GM23248 (cell line): Measurements from ENCODE around the gene SAFB2. TPM values are rescaled to one million over a fixed set of nuclear protein-coding genes. Genes with fewer than 3 reads are reported as not detected.

Source experiments
- DNase-seq: peaks from one replicate; pipeline ENCODE4 v3.0.0-alpha.2; 2015
- H2AFZ ChIP-seq: fragments of 200-600 bp; sonication (generic); 2 replicates; pipeline ENCODE4 v1.6.1; 2016; ENCODE audit warnings: antibody characterized with exemption
- H3F3A ChIP-seq: fragments of 200-600 bp; sonication (generic); 2 replicates; pipeline ENCODE4 v1.6.1; 2016; ENCODE audit warnings: mild to moderate bottlenecking, antibody characterized with exemption, mixed run types; ENCODE audit not compliant: insufficient read depth
- H3K27ac ChIP-seq: fragments of 200-600 bp; sonication (generic); 2 replicates; pipeline ENCODE4 v1.5.1; 2016; ENCODE audit warnings: mild to moderate bottlenecking
- H3K27me3 ChIP-seq: fragments of 200-600 bp; sonication (generic); replicated peaks from 2 replicates; pipeline ENCODE4 v1.6.1; 2016; ENCODE audit warnings: mild to moderate bottlenecking; ENCODE audit not compliant: insufficient read depth
- H3K36me3 ChIP-seq: fragments of 200-600 bp; sonication (generic); 2 replicates; pipeline ENCODE4 v1.6.1; 2016; ENCODE audit warnings: low read depth, mild to moderate bottlenecking
- H3K4me1 ChIP-seq: fragments of 200-600 bp; sonication (generic); 2 replicates; pipeline ENCODE4 v1.6.1; 2016; ENCODE audit warnings: mild to moderate bottlenecking; ENCODE audit not compliant: insufficient read depth
- H3K4me2 ChIP-seq: fragments of 200-600 bp; sonication (generic); one replicate; pipeline ENCODE4 v1.6.1; 2016; ENCODE audit warnings: mild to moderate bottlenecking; ENCODE audit not compliant: unreplicated experiment
- H3K4me3 ChIP-seq: fragments of 200-600 bp; sonication (generic); 2 replicates; pipeline ENCODE4 v1.5.1; 2016; ENCODE audit warnings: mild to moderate bottlenecking
- H3K79me2 ChIP-seq: fragments of 200-600 bp; sonication (generic); 2 replicates; pipeline ENCODE4 v1.6.1; 2016; ENCODE audit warnings: mild to moderate bottlenecking; ENCODE audit not compliant: insufficient read depth
- H3K9ac ChIP-seq: fragments of 200-600 bp; sonication (generic); 2 replicates; pipeline ENCODE4 v1.6.1; 2016; ENCODE audit warnings: mild to moderate bottlenecking
- H3K9me2 ChIP-seq: fragments of 200-600 bp; sonication (generic); 2 replicates; pipeline ENCODE4 v1.6.1; 2016; ENCODE audit warnings: mixed run types, mild to moderate bottlenecking, moderate library complexity; ENCODE audit not compliant: insufficient read depth
- H3K9me3 ChIP-seq: fragments of 200-600 bp; sonication (generic); one replicate; pipeline ENCODE4 v1.6.1; 2017; ENCODE audit warnings: low read depth
- H4K20me1 ChIP-seq: fragments of 200-600 bp; sonication (generic); 2 replicates; pipeline ENCODE4 v1.6.0; 2016; ENCODE audit not compliant: insufficient read depth
- EZH2 ChIP-seq: fragments of 200-600 bp; sonication (generic); IDR thresholded peaks from 2 replicates; pipeline ENCODE4 v1.6.1; 2018; ENCODE audit warnings: antibody characterized with exemption, mild to moderate bottlenecking; ENCODE audit not compliant: insufficient read depth, poor library complexity, severe bottlenecking
- EZH2phosphoT487 ChIP-seq: fragments of 200-600 bp; sonication (generic); IDR thresholded peaks from 2 replicates; pipeline ENCODE4 v1.6.1; 2018; ENCODE audit warnings: antibody characterized with exemption, moderate library complexity, mild to moderate bottlenecking, low read depth; ENCODE audit not compliant: insufficient read depth
- WGBS, 2 experiments: methylation state at CpG; one replicate each; pipeline ENCODE4 v1.1.6; 2015 to 2017; ENCODE audit warnings: low lambda C conversion rate in 2 of 2, low coverage in 1 of 2; ENCODE audit errors: missing lambda C conversion rate in 2 of 2; 5-methylcytosine and 5-hydroxymethylcytosine counted together
- in situ Hi-C: fragments of 300-500 bp; cut with MboI; formaldehyde crosslinking; loops from 2 replicates; pipeline ENCODE4 v1.15.0; 2020
- polyA plus RNA-seq: library from polyadenylated mRNA; unstranded; fragments of >200 nt; fragmentation: Nextera tagmentation; extraction: Ambion mirVana; gene quantifications from 2 replicates; pipeline ENCODE4 v1.2.1, GENCODE V29; 2016
- total RNA-seq: library from RNA; depleted of rRNA; stranded (reverse); fragments of >200 nt; shearing (Covaris generic); gene quantifications from 2 replicates; pipeline ENCODE4 v1.2.3, GENCODE V29; 2014

SAFB2 gene
- total and polyA plus RNA-seq, 2 experiments from 2014 or later = 17.6 to 37.2 TPM

DNA sequence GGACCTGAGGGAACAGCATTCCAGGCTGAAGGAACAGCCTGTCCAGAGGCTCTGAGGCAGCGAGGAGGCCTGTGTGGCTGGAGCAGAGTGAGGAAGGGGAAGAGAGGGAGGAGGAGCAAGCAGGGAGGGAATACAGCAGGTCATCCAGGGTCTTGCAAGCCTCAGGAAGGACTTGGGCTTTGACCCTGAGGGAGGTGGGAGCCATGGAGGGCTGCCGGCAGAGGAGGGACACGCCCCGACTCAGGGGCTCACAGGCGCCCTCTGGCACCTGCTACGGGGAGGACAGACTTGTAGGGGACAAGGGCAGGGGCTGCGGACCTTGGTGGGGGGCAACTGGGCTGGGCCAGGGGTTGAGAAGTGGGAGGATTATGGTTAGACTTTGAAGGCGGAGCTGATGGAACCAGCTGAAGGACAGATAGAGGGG, 59.6 kb downstream of the SAFB2 start:
- Histone ChIP-seq H3K4me3 (no peak overlapping the region), H3K9me3 (no peaks in the 10 kb centered on the region), H3F3A (no peaks in the 10 kb centered on the region), H3K79me2 (no peaks in the 10 kb centered on the region), H3K9ac (no peak overlapping the region), H3K27me3 (peaks cover 24% of the 10 kb centered on the region), H4K20me1 (no peaks in the 10 kb centered on the region), H3K36me3 (no peaks in the 10 kb centered on the region), H3K27ac (no peak overlapping the region), H3K4me2 (no peak overlapping the region), H3K9me2 (no peaks in the 10 kb centered on the region), H3K4me1 (no peaks in the 10 kb centered on the region), H2AFZ (no peak overlapping the region)
- TF ChIP-seq EZH2 (no peak), EZH2phosphoT487 (no peak)
- in situ Hi-C loops = no loop called here
- no peak for DNase-seq
- WGBS, 2 experiments = 41 to 63% methylated on average over 5 to 8 of the region's 8 CpGs

DNA sequence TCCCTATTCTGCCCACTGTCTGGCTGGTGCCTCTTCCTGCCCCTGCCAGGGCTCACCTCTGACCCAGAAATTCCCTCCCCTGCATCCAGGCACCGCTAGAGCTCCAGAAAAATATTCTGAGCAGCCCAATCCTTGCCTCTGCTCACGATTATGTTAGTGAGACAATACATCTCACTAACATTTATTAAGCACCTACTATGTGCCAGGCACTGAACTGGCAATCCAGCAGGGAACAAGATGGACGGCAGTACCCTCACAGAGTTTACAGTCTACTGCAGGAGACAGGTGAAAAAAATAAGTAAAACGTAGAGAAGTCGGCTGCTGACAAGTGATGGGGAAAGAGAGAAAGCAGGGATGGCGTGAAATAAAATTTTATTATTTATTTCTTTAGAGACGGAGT, 60.3 kb downstream of the SAFB2 start:
- 64 to 69% methylated on average over 7 of the region's 7 CpGs for WGBS, 2 experiments
- no peak for DNase-seq
- no peak overlapping the region for H3K9ac ChIP-seq
- H3K4me2 ChIP-seq = no peak overlapping the region
- H3K79me2 ChIP-seq = no peaks in the 10 kb centered on the region
- H3K27ac ChIP-seq = no peak overlapping the region
- no peak overlapping the region for H3K4me3 ChIP-seq
- H3F3A ChIP-seq = no peaks in the 10 kb centered on the region
- H3K4me1 ChIP-seq = no peaks in the 10 kb centered on the region
- no peaks in the 10 kb centered on the region for H3K36me3 ChIP-seq
- H2AFZ ChIP-seq = no peak overlapping the region
- in situ Hi-C loops = no loop called here
- no peaks in the 10 kb centered on the region for H4K20me1 ChIP-seq
- TF ChIP-seq EZH2 = no peak
- TF ChIP-seq EZH2phosphoT487 = no peak
- no peaks in the 10 kb centered on the region for H3K9me2 ChIP-seq
- no peaks in the 10 kb centered on the region for H3K9me3 ChIP-seq
- H3K27me3 ChIP-seq = peaks cover 28% of the 10 kb centered on the region

DNA sequence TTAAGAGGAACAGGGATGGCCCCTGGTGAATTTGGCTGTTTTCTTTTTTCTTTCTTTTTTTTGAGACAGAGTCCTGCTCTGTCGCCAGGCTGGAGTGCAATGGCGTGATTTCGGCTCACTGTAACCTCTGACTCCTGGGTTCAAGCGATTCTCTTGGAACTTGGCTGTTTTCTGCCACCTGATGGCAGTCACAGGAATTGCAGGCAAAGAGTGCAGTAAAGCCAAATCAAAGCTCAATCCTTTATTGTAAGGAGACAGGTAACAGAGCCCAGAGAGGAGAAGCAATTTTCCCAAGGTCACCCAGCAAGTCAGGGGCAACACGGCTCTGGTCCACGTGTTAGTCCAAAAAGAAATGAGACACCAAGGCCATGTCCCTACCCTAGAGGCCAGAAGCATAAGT, 61.0 kb downstream of the SAFB2 start:
- no peaks in the 10 kb centered on the region for H3K79me2 ChIP-seq
- H3K9ac ChIP-seq = no peak overlapping the region
- H3K4me2 ChIP-seq = no peak overlapping the region
- no peaks in the 10 kb centered on the region for H3K4me1 ChIP-seq
- no peak overlapping the region for H2AFZ ChIP-seq
- in situ Hi-C loops = no loop called here
- H3K4me3 ChIP-seq = no peak overlapping the region
- no peak for TF ChIP-seq EZH2
- no peak for TF ChIP-seq EZH2phosphoT487
- no peaks in the 10 kb centered on the region for H3K9me2 ChIP-seq
- no peaks in the 10 kb centered on the region for H3K9me3 ChIP-seq
- peaks cover 28% of the 10 kb centered on the region for H3K27me3 ChIP-seq
- no peak for DNase-seq
- WGBS, 2 experiments = 76 to 83% methylated on average over 6 of the region's 6 CpGs
- no peaks in the 10 kb centered on the region for H3K36me3 ChIP-seq
- H3F3A ChIP-seq = no peaks in the 10 kb centered on the region
- H3K27ac ChIP-seq = no peak overlapping the region
- no peaks in the 10 kb centered on the region for H4K20me1 ChIP-seq

DNA sequence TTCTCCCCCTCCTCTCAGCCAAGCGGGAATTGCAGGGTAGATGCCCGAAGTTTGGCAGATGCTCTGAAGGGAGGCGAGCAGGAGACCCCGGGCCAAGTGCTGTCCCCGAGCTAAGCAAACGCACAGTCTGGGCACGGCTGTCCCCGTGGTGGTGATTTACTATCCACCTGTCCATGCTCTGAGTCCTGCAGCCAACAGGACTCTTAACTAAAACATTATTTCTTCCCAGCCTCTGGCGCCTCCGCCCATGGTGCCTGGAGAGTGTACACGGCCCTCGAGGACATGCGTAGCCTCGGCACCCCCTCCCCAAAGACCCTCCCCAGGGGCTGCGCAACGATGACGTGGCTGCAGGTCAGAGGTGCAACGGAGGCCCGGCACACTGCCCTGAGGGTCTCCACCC, 62.4 kb downstream of the SAFB2 start:
- no peaks in the 10 kb centered on the region for H4K20me1 ChIP-seq
- no peaks in the 10 kb centered on the region for H3K4me1 ChIP-seq
- H3F3A ChIP-seq = no peaks in the 10 kb centered on the region
- no peak overlapping the region for H3K27ac ChIP-seq
- no peak overlapping the region for H3K4me3 ChIP-seq
- TF ChIP-seq EZH2phosphoT487 (no peak), EZH2 (no peak)
- peaks cover 22% of the 10 kb centered on the region for H3K27me3 ChIP-seq
- no peak overlapping the region for H3K9ac ChIP-seq
- H3K4me2 ChIP-seq = no peak overlapping the region
- no peaks in the 10 kb centered on the region for H3K79me2 ChIP-seq
- 42 to 43% methylated on average over 17 to 19 of the region's 19 CpGs for WGBS, 2 experiments
- H3K9me3 ChIP-seq = no peaks in the 10 kb centered on the region
- no peak overlapping the region for H2AFZ ChIP-seq
- no peaks in the 10 kb centered on the region for H3K9me2 ChIP-seq
- in situ Hi-C loops = no loop called here
- H3K36me3 ChIP-seq = no peaks in the 10 kb centered on the region
- no peak for DNase-seq

DNA sequence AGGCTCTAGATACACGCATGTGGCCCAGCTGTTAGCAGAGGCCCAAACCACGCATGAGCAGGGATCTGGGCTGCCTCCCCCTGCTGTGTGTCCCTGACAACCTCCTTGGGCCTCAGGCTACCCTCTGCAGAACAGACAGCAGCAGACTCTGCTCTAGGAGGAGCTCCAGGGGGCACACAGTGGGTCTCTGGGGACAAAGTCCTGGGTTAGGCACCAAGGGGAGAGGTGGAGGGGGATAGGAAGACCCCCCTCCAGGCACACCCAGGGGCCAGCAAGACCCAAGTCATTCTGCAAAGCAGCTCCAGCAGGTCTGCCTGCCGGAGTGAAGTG, 62.8 kb downstream of the SAFB2 start:
- Histone ChIP-seq H3K9me3 (no peaks in the 10 kb centered on the region), H3K36me3 (no peaks in the 10 kb centered on the region), H3K4me3 (no peak overlapping the region), H3K4me2 (no peak overlapping the region), H3F3A (no peaks in the 10 kb centered on the region), H3K27ac (no peak overlapping the region), H2AFZ (no peak overlapping the region), H3K79me2 (no peaks in the 10 kb centered on the region), H3K9me2 (no peaks in the 10 kb centered on the region), H3K9ac (no peak overlapping the region), H3K27me3 (peaks cover 22% of the 10 kb centered on the region), H3K4me1 (no peaks in the 10 kb centered on the region), H4K20me1 (no peaks in the 10 kb centered on the region)
- 18 to 21% methylated on average over 3 of the region's 3 CpGs for WGBS, 2 experiments
- TF ChIP-seq EZH2 (no peak), EZH2phosphoT487 (no peak)
- in situ Hi-C loops = no loop called here
- DNase-seq = no peak
